NCI-H2029 treated with DMSO at 0.1 percent for 48 hours (cell line): ENCODE measurements around the gene KCNJ14.

ENCODE experiments used
- DNase-seq: peaks from one replicate; lab custom pipeline; 2025; lab: John Stamatoyannopoulos, UW

The KCNJ14 gene

DNA sequence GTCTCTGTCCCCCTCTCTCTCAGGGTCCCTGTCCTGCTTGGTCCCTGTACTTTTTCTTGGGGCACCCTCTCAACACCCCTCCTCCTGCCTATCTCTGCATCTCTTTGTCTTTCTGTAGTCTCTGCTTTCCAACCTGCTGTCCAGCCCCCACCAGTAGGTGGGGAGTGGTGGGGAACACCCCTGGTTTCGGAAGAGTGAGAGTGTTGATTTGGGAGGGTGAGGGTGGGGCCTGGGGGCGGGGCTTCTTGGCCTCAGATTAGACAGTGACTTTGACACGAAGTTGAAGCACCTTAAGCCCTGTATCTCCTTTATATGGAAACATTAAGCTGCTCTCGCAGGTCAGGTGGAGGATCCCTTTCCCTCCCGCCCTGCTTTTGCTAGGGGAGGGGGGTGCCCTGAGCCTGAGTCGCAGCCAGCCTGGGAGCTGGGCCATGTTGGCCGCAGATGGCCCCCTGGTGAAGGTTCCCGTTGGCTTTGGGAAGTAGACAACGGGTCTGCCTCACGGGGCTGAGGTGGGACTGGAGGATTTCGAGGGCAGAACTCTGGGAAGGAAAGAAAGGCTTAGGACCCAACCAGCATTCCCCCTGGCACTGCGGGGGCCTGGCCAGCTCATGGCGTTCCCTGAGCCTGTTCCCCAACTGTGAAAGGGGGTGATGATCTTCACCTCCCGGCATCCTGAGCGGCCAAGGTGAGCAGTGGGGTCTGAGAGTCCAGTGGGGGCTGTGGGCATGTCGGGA lies at the start of gene KCNJ14:
KCNJ14 (plus strand) TSS at position 404 of the 737 bp plus-strand sequence. CDS start 6,151 bp downstream, outside the sequence.
- no peak for DNase-seq

DNA sequence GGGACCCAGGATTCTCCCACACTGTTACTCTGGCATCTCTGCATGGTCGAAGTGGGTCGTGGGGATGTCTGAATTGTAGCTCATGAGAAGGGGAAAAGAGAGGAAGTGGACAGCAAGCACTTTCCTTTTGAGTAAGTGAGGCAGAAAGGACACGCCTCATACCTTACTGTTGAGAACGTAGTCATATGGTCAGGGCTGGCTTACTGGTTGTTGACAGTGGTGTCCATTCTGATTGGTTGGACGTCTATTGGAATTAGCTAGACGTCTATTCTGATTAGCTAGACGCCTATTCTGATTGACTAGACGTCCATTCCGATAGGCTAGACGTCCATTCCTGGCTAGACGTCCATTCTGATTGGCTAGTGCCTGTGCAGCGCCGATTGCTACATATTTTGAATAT lies 49.5 kb upstream of the KCNJ14 start:
- no peak for DNase-seq

DNA sequence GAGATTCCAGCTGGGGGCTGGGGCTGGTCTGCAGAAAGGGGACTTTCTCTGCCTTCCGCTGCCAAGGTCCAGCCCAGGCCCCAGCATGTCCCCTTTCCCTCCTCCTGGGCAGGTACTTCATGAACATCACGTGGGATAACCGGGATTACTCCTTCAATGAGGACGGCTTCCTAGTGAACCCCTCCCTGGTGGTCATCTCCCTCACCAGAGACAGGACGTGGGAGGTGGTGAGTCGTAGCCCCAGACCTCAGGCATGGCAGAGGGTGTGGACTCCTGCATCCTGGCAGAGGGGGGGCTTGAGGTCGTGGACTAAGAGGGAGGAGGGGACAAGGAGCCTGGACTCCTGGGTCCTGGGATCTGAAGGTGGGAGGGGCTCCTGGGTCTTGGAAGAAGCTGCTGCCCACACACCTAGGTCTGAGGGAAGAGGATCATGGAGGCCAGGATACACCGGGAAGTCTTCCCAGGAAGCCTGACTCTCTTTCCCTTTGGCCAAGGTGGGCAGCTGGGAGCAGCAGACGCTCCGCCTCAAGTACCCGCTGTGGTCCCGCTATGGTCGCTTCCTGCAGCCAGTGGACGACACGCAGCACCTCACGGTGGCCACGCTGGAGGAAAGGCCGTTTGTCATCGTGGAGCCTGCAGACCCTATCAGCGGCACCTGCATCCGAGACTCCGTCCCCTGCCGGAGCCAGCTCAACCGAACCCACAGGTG lies 41.3 kb upstream of the KCNJ14 start:
- DNase-seq = no peak

DNA sequence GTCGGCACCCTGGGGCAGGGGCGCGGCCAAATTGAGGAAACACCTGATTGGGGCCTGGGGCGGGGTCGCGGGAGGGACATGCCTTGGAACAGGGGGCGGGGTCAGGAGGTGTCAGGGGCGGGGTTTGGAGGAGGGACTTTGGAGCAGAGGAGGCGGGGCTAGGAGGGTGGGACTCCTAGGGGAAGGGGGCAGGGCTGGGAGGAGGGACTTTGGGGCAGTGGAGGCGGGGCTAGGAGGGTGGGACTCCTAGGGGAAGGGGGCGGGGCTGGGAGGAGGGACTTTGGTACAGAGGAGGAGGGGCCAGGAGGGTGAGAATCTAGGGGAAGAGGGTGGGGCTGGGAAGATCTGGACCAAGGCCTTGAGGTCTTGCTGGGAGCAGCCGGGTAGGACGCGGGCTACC lies 40.0 kb upstream of the KCNJ14 start:
- peak; percentile 67 for DNase-seq

DNA sequence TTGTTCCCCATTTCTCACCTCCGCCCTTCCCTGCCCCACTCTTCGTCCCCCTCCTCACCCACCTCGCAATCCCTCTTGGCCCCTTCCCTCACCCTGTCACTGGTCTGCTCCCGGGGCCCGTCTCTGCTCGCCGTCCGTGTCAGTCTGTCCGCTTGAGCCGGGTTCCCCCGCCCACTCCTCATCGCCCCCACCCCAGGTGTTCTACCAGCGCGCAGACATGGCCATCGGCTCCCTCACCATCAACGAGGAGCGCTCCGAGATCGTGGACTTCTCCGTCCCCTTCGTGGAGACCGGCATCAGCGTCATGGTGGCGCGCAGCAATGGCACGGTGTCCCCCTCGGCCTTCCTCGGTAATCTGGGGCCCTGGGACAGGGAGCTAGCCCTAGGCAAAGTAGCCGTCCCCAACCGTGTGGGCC lies 39.6 kb upstream of the KCNJ14 start:
- DNase-seq = no peak

DNA sequence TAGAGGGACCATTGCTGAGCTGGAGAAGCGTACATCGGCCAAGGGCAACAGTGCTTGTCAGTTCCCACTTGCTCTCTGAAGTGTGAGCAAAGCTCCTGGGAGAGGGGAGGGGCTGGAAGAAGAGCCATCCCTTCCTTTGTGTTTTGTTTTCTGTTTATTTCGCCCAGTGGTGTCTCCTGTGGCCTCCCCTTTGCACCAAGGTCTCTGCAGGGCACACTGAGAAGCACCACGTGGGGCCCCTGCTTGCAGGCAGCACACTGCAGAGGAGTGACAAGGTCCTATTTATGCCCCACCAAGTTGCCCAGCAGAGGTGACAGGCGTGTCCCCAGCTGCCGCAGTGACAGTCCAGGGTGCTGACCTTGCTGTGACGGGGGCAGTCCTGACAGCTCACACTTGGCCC lies 38.0 kb upstream of the KCNJ14 start:
- DNase-seq = no peak

DNA sequence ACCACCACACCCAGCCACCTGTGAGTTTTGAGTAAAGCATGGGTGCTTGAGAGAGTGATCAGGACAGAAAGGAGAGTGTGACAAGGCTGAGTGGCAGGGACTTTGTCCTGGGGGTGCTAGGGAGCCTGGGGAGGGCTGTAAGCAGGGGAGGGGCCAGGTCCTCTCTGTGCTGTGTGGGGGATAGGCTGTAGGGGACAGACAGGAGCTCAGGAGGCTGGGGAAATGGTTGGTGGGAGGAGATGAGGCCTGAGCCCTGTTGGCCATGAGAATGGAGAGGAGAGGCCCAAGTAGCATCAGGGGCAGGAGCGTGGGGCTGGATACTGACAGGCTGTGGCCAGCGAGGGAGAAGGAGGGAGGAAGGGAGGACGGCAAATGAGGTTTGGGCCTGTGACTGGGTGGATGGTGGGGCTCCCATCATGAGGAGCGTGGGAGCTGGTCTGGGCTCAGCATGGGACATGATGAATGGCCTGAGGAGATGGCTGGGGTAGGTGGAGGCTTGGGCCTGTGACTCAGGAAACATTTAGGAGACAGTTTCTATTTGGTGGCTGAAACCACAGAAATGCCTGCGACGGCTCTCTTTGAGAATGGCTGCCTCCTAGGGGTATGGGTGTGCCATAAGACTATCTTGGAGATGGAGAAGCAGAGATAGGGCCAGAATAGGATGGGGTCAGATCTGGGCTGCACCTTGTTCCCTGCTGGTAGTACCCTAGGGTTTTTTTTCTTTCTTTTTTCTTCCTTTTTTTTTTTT lies 36.9 kb upstream of the KCNJ14 start:
- no peak for DNase-seq

DNA sequence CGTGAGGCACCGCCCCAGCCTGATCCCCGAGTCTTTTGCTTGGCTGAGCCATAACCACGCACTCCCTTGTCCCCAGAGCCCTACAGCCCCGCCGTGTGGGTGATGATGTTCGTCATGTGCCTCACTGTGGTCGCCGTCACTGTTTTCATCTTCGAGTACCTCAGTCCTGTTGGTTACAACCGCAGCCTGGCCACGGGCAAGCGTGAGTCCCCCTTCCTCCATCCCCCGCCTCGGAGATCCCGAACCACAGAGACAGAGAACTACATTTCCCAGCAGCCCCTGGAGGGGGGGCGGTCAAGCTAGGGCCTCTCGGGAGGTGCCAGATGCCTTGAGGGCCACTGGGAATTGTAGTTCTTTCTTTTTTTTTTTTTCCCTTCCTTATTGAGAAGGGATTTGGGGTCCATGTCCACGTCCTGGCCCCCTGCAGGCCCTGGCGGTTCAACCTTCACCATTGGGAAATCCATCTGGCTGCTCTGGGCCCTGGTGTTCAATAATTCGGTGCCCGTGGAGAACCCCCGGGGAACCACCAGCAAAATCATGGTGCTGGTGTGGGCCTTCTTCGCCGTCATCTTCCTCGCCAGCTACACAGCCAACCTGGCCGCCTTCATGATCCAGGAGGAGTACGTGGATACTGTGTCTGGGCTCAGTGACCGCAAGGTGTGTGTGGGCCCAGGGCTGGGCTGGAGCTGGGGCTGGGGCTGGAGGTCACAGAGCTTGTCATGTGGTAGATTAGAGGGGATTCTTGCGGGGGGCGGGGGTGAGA lies 36.0 kb upstream of the KCNJ14 start:
- no peak for DNase-seq

DNA sequence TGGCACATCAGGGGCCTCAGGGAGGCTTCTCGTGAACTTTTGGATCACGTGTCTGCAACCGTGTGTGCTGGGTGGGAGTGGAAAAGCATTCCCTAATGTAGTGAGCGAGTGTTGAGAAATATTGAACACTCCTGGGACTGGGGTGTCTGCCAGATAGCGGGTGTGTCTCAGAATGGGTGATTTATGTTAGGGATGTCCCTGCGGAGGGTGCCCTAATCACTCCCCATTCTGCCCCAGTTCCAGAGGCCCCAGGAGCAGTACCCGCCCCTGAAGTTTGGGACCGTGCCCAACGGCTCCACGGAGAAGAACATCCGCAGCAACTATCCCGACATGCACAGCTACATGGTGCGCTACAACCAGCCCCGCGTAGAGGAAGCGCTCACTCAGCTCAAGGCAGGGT lies 33.8 kb upstream of the KCNJ14 start:
- DNase-seq = no peak

DNA sequence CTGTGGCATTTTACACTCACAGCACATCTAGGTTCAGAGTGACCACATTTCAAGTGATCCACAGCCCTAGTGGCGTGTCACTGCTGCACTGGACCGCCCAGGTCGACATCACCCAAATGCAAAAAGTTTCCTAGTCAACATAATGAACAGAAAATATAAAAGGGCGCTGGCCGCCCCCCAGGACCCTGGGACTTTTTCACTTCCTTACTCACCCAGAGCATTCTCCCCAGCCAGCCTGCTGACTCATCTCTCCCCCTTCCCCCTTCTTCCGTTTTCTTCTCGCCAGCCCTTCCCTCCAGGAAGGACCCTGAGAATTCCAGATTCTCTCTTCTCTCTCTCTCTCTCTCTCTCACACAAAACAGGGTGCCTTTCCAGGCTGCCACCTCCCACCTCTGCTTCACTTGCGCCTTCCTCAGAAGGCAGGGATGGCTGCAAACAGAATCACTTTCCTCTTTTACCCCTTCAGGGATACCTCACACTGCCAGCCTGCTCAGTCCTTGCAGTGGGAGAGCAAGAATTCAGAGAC lies 30.6 kb upstream of the KCNJ14 start:
- DNase-seq = no peak

DNA sequence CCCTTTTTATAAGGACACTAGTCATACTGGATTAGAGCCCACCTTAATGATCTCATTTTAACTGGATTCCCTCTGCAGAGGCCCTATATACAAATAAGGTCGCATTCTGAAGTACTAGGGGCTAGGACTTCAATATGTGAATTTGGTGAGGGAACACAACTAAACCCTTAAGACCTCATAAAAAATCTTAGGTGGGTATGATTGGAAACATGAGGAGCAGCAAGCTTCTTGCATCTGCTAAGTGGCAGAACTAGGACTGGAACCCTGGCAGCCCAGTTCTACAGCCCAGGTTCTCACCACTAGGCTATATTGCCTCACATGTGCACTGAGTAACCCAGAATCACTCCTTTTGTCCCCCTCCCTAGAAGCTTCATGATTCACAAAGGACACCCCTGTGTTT lies 26.7 kb upstream of the KCNJ14 start:
- no peak for DNase-seq

DNA sequence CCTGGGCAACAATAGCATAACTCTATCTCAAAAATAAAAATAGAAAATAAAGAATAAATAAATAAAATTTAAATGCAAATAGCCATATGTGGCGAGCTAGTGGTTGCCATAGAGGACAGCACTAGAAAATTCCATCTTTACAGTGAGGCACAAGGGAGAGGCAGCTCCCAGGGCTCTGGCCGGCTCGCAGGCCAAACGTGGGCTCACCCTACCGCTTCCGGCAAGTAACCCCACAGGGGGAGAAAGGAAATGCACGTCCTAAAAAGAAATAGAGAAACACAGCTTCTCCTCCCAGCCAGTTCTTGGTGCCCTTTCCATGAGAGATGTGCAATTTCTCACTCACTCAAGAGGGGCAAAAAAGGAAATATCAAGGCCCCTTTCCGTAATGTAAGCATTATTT lies 22.0 kb upstream of the KCNJ14 start:
- no peak for DNase-seq

DNA sequence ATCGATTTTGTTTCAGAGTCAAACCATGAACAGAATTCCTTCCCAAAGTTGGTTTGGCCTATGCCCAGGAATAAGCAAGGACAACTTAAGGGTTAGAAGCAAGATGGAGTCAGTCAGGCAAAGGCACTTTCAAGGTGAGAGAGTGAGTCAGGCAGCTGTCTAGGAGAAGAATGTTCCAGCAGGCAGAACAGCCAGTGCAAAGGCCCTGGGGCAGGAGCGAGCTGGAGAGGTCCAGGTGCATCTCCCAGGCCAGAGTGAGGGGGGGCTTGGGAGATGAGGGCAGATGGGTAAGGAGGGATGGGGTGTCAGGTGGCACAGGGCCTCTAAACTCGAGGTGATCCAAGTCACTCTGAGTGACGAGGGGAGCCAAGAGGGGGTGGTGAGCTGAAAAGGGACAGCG lies 18.8 kb upstream of the KCNJ14 start:
- no peak for DNase-seq

DNA sequence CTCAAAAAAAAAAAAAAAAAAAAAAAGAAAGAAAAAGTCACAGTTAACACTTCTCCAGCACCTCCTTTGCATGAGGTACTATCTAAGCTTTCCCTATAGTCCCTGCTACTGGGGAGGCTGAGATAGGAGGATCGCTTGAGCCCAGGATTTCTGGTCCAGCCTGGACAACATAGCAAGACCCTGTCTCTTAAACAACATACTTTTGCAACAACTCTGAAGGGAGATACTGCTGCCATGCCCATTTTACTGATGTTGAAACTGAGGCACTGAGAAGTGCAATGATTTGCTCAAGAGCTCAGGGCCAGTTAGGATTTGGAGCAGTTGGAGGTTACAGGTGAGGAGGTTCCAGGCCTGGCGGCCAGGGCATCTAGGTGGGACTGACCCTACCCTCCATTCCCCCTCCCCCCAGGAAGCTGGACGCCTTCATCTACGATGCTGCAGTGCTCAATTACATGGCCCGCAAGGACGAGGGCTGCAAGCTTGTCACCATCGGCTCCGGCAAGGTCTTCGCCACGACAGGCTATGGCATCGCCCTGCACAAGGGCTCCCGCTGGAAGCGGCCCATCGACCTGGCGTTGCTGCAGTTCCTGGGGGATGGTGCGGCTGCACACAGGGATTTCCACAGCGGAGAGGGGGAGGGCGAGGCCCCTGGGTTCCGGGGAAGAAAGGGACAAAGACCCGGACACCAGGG lies 13.9 kb upstream of the KCNJ14 start:
- DNase-seq = no peak

DNA sequence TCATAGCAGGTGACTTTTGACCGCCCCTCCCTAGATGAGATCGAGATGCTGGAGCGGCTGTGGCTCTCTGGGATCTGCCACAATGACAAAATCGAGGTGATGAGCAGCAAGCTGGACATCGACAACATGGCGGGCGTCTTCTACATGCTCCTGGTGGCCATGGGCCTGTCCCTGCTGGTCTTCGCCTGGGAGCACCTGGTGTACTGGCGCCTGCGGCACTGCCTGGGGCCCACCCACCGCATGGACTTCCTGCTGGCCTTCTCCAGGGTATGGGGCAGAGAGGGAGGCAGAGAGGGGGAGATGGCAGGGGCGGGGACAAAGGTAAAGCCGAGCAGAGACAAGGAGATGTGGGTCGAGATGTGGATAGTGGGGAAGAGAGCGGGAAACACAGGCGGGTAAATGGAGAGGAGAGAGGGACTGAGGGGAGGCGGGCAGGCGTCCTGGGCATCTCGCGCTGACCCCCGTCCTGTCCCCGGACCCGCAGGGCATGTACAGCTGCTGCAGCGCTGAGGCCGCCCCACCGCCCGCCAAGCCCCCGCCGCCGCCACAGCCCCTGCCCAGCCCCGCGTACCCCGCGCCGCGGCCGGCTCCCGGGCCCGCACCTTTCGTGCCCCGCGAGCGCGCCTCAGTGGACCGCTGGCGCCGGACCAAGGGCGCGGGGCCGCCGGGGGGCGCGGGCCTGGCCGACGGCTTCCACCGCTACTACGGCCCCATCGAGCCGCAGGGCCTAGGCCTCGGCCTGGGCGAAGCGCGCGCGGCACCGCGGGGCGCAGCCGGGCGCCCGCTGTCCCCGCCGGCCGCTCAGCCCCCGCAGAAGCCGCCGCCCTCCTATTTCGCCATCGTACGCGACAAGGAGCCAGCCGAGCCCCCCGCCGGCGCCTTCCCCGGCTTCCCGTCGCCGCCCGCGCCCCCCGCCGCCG lies 13.0 kb upstream of the KCNJ14 start:
- DNase-seq = no peak

DNA sequence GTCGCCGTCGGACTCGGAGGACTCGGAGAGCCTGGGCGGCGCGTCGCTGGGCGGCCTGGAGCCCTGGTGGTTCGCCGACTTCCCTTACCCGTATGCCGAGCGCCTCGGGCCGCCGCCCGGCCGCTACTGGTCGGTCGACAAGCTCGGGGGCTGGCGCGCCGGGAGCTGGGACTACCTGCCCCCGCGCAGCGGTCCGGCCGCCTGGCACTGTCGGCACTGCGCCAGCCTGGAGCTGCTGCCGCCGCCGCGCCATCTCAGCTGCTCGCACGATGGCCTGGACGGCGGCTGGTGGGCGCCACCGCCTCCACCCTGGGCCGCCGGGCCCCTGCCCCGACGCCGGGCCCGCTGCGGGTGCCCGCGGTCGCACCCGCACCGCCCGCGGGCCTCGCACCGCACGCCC lies 12.1 kb upstream of the KCNJ14 start:
- no peak for DNase-seq

DNA sequence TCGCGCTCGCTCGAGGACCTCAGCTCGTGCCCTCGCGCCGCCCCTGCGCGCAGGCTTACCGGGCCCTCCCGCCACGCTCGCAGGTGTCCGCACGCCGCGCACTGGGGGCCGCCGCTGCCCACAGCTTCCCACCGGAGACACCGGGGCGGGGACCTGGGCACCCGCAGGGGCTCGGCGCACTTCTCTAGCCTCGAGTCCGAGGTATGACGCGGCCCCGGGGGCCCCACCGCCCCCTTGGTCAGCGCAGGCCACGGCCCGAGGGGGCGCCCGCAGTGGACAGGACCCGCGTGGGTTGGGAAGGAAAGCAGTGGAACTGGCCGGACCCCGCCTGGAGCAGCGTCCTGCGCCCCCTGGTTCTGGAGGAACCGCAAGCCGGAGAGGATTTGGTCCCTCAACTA lies 11.6 kb upstream of the KCNJ14 start:
- no peak for DNase-seq

DNA sequence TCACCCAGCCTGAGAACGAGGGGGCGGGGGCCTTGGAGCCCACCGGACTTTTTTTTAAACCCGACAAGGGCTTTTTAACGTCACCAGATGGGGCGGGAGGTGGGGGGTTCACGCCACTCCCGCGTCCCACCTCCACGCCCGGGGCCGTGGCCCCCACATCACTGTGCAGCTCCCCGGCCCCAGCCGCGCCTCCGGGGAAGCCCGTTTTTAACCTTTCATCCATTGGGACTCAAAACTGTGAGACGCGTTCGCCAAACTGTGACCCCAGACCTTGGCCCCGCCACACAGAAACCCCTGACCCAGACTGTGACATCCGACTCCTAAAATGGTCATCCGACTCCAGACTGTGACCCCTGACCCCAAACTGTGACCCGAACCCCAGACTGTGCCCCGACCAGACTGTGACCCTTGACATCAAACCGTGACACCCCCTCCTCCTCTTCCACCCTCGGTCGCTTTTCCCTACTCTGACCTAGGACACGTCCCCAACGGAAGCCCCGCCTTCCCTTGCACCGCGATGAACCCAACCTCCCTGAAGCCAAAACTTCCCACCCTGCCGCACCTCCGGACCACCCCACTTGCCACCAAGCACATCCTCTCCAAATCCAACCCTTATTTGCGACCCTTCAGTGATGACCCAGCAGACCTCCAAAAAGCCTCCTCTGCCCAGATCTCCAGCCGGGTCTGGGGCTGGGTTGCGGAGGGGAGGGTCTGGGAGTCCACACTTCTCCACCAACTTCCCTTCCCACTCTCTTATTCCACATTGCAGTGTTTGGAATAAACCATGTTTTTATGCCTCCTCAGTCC lies 11.0 kb upstream of the KCNJ14 start:
- DNase-seq = no peak

DNA sequence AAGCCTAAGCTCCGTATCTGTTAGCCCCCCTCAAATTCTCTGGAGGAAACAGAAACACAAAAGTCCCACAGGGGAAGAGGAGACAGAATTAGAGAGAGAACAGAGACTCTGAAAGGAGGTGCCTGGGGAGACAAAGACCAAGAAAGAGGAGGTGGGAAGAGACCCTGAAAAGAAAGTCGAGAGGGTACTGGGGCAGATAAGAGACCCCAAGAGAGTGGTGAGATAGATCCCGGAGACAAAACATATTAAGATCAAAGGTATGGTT lies 10.5 kb upstream of the KCNJ14 start:
- peak; percentile 65 for DNase-seq

DNA sequence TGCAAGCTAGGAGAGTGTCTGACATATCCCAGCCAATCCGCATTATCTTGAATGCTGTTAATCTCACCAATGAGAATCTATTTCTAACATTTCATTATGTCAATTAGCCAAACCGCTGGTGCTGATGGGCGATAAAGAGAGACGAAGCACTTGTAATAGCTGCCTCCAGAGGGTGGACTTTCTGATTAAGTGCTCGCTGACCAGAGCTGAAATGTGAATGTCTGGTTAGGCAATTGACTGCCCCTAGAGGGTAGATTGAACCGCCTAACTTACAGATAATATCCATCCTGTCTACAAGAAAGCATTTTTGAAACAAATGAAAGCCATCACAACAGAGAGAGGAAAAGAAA lies 10.1 kb upstream of the KCNJ14 start:
- peak; percentile 90 for DNase-seq
